HL-60/S4 treated with retinoic acid at 250 ng/mL for 4 days and 3 days (cell line): ENCODE measurements around the gene FAM32A.

Source experiments
- in situ Hi-C: fragments of 300-500 bp; cut with MboI; formaldehyde crosslinking; loops from 2 replicates; pipeline ENCODE4 v1.7.0; 2022; ENCODE audit warnings: low sequenced_read_pairs

Gene FAM32A

GRCh38 chr19:16222806-16223205 lies 37.6 kb downstream of the FAM32A start:
- in situ Hi-C loops: no loop called here

- in situ Hi-C loops: no loop called here
Observed at GRCh38 chr19:16223746-16224145, 38.5 kb downstream of the FAM32A start.

GRCh38 chr19:16224293-16225045 lies 39.3 kb downstream of the FAM32A start:
- in situ Hi-C loops: no loop called here

- in situ Hi-C loops: no loop called here
Observed at GRCh38 chr19:16225279-16226183, 40.3 kb downstream of the FAM32A start.

- in situ Hi-C loops: no loop called here
Observed at GRCh38 chr19:16226184-16226591, 41.0 kb downstream of the FAM32A start.

GRCh38 chr19:16226878-16227836 lies 41.9 kb downstream of the FAM32A start:
- in situ Hi-C loops: no loop called here

- in situ Hi-C loops: no loop called here
Observed at GRCh38 chr19:16227837-16228636, 42.8 kb downstream of the FAM32A start.

- in situ Hi-C loops: no loop called here
Observed at GRCh38 chr19:16228637-16229321, 43.6 kb downstream of the FAM32A start.

GRCh38 chr19:16229322-16229641 lies 44.1 kb downstream of the FAM32A start:
- in situ Hi-C loops: no loop called here

- in situ Hi-C loops: no loop called here
Observed at GRCh38 chr19:16232127-16232526, 46.9 kb downstream of the FAM32A start.

- in situ Hi-C loops: no loop called here
Observed at GRCh38 chr19:16232568-16232967, 47.4 kb downstream of the FAM32A start.

- in situ Hi-C loops: no loop called here
Observed at GRCh38 chr19:16233081-16233776, 48.0 kb downstream of the FAM32A start.

GRCh38 chr19:16233836-16234551 lies 48.8 kb downstream of the FAM32A start:
- in situ Hi-C loops: no loop called here

GRCh38 chr19:16234552-16235445 lies 49.6 kb downstream of the FAM32A start:
- in situ Hi-C loops: no loop called here

- in situ Hi-C loops: no loop called here
Observed at GRCh38 chr19:16235811-16236652, 50.8 kb downstream of the FAM32A start.
